GM21576 (cell line): ENCODE results near the gene WASL.
"Not testable (repeated sequence)": the region's sequence is repeated elsewhere in the genome, so short reads cannot be mapped to it uniquely, and the experiment has no call there.

ENCODE experiments used
- ATAC-seq: cut with Tn5 transposase; IDR thresholded peaks from one replicate; pipeline ENCODE4 v1.9.1; 2021; ENCODE audit warnings: mild to moderate bottlenecking, moderate library complexity; ENCODE audit not compliant: unreplicated experiment

WASL gene

DNA sequence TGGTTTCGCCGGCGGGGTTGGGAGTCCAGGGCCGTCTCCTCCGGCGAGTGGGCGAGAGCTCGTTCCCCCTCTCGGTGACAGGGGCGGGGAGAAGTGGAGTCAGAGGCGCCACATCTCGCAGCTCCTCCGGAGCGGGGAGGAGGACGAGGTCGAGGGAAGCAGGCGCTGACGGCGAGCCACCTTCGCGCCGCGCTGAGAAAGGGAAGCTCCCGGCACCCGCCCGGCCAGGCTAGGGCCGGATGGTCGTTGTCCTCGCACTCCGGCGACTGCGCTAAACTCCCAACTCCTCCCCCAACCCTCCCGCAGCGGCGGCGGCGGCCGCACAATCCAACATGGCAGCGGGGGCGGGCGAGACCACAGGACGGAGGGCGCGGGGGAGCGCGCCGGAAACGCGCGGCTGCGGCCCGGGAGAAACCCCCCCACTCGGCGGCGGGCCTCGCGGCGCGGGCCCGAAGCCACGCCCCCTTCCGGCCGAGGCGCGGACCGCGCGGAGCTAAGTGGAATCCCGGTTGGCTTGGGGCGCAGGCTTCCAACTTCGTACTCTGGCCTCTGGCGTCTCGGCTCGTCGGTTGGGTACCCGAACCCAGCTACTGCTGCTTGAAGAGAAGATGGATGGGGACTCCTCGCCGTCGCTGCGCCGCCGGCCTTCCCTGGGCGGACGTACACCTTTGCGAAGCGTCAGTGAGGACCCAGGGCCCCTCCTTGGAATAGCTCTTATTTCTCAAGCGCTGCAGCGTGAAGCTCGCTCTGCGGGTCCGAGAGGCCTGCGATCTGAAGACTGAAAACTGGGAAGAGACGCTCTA lies at the start of gene WASL:
Gene WASL, minus strand, starts transcription at position 270 of the 803 bp plus-strand sequence. Its CDS starts 269 bp downstream, at position 1.
- ATAC-seq, result peak; percentile 63

DNA sequence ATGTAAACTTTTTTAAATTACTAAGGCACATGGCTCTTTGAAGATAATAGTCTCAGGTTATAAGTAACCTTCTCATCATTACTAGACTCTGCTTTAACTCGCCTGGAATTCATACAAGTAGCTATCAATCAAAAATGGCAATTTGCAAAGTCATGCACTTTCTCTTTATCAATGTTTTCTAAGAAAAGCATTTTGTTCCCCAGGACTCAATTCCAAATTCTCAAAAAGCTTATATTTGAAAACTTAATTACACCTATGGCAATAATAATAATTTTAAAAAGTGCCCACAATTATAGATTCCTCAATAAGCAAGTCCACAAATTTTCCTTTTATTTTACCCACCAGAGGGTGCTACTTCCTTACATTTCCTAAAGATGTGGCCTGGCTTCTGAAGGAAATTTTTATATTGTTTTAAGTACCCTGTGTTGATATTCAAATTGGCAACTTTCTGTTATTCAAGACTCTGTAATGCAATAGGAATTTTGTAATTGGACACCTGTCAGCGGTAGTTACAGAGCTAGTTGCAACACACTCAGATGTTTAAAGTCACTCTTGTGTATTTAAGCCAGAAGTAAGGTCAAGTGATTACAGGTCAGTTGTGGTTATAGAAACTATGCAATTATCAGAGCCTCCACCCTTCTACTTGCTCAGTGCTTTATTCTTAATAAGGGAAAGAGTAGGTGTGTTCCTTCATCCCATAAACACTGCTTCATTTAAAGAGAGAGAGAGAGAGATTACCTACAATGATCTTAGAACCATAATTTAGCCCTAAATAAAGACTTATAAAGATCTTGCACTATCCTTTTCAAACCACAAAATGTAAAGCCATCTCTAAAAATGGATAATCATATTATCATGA lies 49.1 kb upstream of the WASL start:
- ATAC-seq, result no peak

DNA sequence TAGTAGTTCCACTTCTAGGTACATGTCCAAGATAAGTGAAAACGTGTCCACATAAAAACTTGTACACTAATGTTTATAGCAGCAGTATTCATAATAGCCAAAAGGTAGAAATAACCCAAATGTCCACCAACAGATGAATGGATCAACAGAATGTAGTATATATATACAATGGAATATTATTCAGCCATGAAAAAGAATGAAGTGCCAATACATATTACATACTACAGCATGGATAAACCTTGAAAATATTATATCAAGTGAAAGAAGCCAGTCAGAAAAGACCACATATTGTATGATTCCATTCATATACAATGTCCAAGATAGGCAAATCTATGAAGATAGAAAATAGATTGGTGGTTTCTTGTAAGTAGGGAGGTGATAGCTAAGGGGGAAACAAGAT lies 47.8 kb upstream of the WASL start:
- no peak for ATAC-seq

DNA sequence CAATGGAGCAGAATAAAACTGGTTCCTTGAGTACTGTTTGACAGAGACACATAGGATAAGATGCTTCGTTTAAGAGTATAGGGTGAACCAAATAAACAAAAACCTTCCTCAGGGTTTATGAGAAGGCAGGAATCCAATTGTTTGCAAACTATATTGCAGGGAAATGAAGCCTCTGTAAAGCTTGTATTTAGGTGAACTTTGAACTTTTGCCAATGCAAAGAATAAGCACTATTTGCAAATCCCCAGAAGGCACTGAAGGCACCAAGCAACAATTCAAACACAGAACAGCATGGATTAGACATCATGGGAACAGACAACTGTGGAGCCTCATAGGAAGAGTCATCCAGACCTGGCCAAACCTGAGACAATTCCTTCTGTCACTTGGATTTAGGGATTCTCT lies 47.1 kb upstream of the WASL start:
- ATAC-seq, result no peak

DNA sequence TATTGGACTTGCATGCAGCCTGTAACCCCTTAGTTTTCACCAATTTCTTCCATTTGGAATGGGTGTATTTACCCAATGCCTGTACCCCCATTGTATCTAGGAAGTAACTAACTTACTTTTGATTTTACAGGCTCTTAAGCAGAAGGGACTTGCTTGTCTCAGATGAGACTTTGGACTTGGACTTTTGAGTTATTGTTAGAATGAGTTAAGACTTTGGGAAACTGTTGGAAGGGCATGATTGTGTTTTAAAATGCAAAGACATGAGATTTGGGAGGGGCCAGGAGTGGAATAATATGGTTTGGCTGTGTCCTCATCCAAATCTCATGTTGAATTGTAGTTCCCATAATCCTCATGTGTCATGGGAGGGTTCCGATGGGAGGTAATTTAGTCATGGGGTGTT lies 46.3 kb upstream of the WASL start:
- not testable (repeated sequence) for ATAC-seq

DNA sequence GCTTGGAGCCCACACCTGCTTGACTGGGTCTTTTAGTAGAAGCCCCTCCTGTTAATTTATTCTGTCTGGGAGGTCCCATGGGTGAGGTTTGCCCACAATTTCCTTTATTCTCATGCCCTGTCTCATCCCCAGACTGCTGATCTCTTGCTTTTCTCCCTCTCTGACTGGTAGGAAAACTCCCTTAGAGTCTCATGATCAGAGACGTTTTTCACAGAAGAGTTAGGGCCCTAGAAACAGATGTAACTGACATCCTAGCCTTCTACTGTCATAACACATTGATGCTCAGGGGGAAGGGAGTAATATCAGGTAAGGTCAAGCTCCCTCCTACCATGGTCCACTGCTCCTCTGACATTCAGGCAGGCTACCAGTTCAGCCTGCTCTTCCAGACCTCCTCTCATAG lies 43.7 kb upstream of the WASL start:
- no peak for ATAC-seq

DNA sequence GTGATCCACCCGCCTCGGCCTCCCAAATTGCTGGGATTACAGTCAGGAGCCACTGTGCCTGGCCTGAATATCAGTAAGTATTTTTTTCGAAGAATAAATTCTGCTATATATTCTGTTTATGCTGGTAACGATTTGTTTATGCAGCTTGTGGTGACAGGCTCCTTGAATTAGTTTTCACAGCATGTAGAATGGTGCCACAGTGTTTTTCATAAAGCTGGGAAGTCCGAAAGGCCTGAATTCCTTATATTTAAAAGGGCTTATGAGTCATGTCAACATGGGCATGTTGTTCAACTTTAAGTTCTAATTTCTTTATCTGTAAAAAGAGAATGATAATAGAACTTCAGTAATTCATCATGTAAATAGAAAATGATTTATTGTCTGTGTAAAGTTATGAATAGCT lies 42.2 kb upstream of the WASL start:
- ATAC-seq, result no peak

DNA sequence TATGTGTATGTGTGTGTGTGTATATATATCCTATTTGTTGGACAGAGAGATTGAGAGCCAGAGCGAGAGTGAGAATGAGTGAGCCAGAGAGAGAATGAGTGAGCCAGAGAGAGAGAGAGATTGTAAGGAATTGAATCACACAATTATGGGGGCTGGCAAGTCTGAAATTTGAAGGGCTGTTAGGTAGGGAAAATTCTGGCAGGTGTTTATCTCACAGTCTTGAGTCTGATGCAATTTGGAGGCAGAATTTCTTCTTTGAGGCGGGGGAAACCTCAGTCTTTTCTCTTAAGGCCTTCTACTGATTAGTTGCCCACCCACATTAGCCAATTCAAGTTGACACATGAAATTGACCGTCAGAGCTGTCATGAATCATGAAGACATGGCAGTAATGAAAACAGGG lies 41.0 kb upstream of the WASL start:
- no peak for ATAC-seq

DNA sequence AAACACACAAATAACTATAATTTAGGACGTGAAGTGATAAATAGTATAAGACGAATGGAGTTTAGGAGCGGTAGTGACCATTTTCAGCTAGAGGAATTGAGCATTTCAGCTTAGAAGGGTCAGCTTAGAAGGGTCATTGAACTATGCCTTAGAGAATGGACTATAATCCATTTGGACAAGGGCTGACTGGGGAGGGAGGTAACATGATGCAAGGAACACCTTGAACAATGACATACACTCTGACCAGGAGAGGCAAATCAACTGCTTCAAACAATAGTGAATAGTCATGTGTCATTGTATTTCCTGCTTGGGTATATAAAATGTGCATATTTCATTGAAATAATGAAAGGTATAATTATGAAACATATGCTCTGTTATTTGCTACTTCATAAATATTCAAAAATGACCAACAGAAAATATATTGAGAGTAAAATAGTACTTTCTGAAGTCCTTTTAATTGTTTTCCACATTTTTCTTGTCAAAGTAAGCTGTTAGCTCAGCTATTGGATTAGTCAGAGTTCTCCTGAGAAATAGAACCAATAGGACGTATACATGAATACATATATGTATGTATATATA lies 40.5 kb upstream of the WASL start:
- no peak for ATAC-seq

DNA sequence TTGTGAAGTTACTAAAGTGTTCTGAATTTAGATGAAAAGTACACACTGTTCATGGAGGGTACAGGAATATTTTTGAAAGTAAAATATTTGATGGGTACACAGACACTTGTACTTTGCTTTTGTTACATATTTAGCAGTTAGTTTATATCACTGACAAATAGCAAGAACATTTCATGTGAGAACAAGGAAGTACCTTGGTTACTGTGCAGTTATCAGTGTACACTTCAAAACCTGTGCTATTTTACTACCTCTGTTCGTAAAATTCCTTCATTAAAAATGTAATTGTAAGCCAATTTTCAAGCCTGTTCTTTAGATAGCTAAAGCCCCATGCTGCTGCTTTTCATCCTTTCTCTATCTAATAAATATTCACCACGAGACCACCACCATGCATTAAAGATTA lies 39.8 kb upstream of the WASL start:
- ATAC-seq, result no peak

DNA sequence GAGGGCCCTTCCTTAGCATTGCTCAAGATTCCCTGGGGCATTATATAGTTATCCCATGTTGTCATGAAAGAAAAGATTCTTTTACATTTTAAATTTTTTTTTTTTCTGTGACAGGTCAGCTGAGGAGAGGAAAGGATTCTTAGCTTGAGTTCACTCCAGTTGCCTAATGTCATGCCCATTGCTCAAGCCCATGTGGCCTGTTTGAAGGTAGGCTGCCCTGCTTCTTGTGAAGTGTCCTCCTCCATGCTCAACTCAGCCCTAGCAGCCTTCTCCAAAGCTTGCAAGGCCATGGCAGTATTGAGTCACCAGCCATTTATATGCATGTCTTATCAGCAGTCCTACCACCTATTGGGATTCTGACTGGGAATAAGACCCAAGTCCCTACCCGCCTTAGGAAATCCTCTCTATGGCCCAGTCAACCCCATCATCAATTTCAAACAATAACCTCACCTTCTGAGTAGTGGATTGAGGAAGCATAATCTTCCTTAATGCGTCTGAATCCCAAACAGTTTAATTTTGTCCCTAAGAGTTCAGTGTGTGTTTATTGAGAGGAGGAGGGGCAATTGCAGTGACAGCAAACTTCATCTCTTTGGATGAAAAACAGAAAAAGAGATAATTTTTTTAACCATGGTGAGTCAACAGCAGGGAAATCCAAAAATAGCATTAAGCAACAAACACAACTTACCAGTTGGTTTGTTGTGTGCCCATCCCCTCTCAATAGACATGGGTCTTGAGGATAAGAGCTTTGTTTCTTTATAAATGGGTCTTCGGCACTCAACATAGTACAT lies 38.6 kb upstream of the WASL start:
- no peak for ATAC-seq

DNA sequence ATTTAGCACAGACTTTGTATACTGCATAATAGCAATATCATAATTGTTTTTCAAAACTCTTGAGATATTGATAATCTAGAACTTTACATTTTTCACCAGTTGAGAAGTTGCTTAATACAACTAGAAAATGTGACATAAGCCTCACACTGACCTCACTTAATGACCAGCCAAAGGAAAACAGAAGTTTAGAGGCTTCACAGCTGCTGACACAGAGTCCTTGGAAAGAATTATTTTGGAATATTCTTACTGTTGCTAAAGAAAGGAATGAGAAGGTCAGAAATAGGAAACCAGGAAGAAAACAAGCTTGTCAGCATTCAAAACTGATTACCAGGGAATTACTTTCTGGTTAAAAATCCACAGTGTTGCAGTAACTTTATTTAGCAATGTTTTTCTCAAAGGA lies 35.5 kb upstream of the WASL start:
- ATAC-seq, result no peak

DNA sequence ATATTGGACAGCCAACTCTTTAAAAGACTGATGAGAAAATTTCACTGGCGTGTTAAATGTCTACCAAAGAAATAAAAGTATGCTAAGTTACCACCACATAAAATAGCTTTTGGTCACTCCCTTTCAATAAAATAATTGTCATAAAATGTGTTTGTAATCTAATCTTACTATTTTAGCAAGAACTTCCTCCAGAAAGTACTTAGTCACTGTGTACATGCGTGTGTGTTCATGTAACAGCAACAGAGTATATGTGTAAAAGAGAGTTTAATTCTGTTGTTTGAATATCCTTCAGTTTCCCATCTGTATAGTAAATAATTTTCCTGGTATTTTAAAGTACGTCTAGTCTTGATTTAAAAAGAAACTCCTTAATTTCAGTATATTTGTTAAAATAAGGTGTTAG lies 35.0 kb upstream of the WASL start:
- ATAC-seq, result no peak

DNA sequence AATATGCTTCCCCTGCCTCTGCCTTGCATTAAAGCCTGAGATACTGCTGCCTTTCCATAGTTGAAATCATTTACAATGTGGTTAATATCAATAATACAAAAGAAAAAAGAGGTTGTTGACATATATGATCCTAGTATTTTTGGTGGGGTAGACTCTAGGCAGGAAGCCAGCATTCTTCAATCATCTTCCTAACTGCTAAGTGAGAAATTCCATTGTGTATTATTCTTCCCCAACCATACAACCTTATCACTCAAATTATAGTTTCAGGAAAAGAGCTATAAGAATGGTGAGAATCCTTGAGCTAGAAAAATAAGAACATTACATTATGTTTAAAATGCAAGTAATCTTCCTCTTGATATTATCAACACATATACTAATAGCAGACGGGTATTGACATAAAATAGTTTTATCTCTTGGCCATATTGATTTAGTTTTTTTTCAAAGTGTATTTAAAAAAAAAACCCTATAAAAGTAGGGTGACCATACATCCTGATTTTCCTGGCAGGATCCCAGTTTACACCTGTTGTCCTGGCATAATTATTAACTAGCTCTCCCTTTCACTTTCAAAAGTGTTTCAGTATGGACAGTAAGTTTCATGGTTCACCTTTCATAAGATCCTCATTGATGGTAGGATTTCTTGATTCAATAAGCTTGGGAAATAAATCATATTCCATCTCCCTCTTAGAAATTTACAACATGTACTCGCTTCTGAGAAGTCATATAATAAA lies 33.4 kb upstream of the WASL start:
- ATAC-seq, result no peak

DNA sequence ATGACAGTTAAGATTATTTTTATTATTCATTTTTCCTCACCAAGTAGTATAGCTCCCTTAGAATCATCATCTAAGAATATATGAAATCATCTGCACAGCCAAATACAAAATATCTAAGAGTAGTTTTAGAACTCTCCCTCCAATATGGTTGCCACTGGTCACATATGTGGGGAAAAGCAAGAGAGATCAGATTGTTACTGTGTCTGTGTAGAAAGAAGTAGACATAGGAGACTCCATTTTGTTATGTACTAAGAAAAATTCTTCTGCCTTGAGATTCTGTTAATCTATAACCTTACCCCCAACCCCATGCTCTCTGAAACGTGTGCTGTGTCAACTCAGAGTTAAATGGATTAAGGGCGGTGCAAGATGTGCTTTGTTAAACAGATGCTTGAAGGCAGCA lies 31.7 kb upstream of the WASL start:
- not testable (repeated sequence) for ATAC-seq

DNA sequence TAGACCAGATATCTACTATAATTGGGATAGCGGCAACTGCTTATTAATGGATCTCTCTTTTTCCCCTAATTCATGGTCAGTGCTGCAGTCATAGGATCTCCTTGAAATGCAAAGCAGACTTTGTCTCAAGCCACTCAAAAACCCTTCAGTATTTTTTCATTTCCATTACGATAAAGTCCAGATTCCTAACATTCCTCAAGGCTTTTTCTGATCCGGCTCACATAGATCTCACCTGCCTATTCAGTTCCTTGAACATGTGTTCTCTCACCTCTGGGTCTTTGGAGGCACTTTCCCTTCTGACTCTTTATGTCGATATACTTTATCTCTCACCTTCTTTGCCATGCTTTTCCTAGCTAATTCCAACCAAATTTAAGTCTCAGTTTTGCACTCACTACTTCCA lies 25.7 kb upstream of the WASL start:
- no peak for ATAC-seq

DNA sequence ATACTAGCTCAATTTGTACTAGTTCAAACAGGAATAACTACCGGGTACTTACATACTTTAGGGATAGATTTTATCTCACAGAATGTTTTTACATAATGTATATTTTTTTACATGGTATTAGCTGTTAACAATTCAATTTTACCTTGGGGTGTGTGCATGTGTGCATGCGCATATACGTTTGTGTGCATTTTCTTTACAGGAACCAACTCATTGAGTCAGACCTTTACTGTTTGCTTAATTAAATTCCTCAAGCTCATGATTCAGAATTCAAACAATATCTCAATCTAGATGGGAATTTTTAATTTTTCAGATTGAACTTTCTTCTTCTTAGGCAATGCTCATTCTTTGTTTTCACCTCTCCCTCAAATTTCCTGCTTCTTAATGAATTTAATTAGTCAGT lies 24.7 kb upstream of the WASL start:
- no peak for ATAC-seq

DNA sequence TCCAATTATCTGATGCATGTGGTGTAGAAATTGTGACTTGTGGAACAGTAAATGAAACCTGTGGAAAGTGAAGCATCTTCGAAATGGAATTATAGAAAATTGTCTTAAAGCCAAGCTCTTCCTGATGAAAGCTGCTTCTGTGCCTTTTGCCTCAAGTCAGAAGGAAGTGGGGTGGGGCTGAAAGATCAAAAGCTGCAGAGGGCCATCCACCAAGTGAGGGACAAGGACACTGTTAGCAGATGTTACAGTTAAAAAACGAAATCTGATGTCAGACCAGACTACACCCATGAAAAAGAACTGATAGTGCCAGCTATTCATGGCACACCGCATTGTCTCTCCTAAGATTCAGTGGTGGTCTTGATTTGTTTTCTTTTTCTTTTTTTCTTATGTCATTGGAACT lies 23.8 kb upstream of the WASL start:
- ATAC-seq, result no peak

DNA sequence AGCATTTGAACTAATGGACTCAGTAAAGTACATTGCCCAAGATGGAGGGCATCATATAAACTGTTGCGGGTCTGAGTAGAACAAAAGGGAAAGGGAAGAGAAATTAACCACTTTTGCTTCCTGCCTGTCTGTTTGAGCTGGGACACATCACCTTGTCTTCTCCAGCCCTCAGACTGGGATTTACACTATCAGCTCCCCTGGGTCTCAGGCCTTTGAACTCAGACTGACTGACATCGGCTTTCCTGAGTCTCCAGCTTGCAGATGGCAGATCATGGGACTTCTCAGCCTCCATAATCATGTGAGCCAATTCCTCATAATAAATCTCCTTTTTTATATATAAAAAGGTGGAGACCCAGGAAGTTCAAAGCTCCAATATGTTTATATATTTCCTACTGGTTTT lies 23.0 kb upstream of the WASL start:
- no peak for ATAC-seq

DNA sequence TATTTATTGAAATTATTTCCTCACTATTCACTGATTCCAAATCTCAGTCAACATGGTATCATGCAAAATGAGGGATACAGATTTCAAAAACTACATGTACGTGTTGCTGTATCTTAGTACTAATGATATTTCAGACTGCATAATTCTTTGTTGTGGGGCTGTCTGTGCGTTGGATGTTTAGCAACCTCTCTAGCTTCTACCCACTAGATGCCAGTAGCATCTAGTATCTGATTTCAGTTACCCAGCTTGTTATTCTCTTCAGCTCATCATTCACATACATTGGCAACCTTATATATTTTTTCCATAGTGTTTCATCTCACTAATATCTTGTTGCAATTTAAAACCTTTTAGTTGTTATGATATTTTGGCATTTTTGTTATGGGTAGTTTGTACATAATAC lies 22.5 kb upstream of the WASL start:
- no peak for ATAC-seq
